HEK293 (cell line): ENCODE results near the gene EXOC2.
"Not testable (repeated sequence)": the region's sequence is repeated elsewhere in the genome, so short reads cannot be mapped to it uniquely, and the experiment has no call there.

ENCODE experiments used
- CTCF ChIA-PET: fragments of 350-600 bp; formaldehyde crosslinking; extraction: SDS; loops from one replicate; lab custom pipeline; 2021; ENCODE audit warnings: antibody characterized with exemption; lab: Yijun Ruan, JAX
- POLR2A ChIA-PET: fragments of 300-600 bp; formaldehyde crosslinking; extraction: SDS; loops from one replicate; lab custom pipeline; 2020; ENCODE audit warnings: antibody characterized with exemption, inconsistent platforms; lab: Yijun Ruan, JAX
- H3K27ac ChIP-seq: fragments of 200-500 bp; sonication (Bioruptor generic); 2 replicates; pipeline ENCODE4 v1.5.1; 2014; ENCODE audit warnings: low read depth, low read length, control low read depth, inconsistent platforms; ENCODE audit errors: extremely low read depth
- H3K36me3 ChIP-seq, 2 experiments: fragments of 200-500 bp in 1 of 2; sonication (Bioruptor generic) in 1 of 2; 1 replicate in 1 of 2; 2 replicates in 1 of 2; pipeline ENCODE4 v1.5.1; 2014 to 2017; ENCODE audit warnings: inconsistent platforms in 2 of 2, low read length in 2 of 2; ENCODE audit not compliant: control insufficient read depth in 2 of 2, insufficient read depth in 1 of 2
- H3K4me1 ChIP-seq: fragments of 200-500 bp; sonication (Bioruptor generic); 2 replicates; pipeline ENCODE4 v1.5.1; 2014; ENCODE audit warnings: mild to moderate bottlenecking, low read length, inconsistent platforms; ENCODE audit not compliant: control insufficient read depth, insufficient read depth
- H3K4me3 ChIP-seq: 2 replicates; pipeline ENCODE4 v1.5.1; 2011; ENCODE audit warnings: low read depth, mild to moderate bottlenecking, control low read depth, low read length, moderate library complexity
- H3K9me3 ChIP-seq: fragments of 200-500 bp; sonication (Bioruptor generic); 2 replicates; pipeline ENCODE4 v1.5.1; 2014; ENCODE audit warnings: low read depth, low read length, inconsistent platforms; ENCODE audit not compliant: control insufficient read depth, insufficient read depth
- IKZF3 ChIP-seq: fragments of 450-650 bp; IDR thresholded peaks from 2 replicates; pipeline ENCODE4 v1.5.0; 2018; ENCODE audit warnings: missing biosample characterization, mild to moderate bottlenecking, missing genetic modification characterization, moderate library complexity
- KLF9 ChIP-seq: fragments of 450-650 bp; formaldehyde crosslinking; IDR thresholded peaks from 2 replicates; pipeline ENCODE4 v1.5.1; 2016; ENCODE audit warnings: missing biosample characterization, missing genetic modification characterization, low read depth
- SP2 ChIP-seq: fragments of 450-650 bp; formaldehyde crosslinking; IDR thresholded peaks from 2 replicates; pipeline ENCODE4 v1.5.1; 2016; ENCODE audit warnings: missing biosample characterization, missing genetic modification characterization
- TCF7L2 ChIP-seq: IDR thresholded peaks from 2 replicates; pipeline ENCODE4 v1.6.1; 2011; ENCODE audit warnings: low read depth, mild to moderate bottlenecking, inconsistent platforms, low read length, moderate library complexity, borderline replicate concordance
- TSHZ1 ChIP-seq: fragments of 450-650 bp; formaldehyde crosslinking; IDR thresholded peaks from 2 replicates; pipeline ENCODE4 v1.5.1; 2016; ENCODE audit warnings: missing biosample characterization, missing genetic modification characterization, borderline replicate concordance
- ZBTB1 ChIP-seq: fragments of 450-650 bp; formaldehyde crosslinking; IDR thresholded peaks from 2 replicates; pipeline ENCODE4 v1.5.1; 2016; ENCODE audit warnings: missing biosample characterization, missing genetic modification characterization
- ZIC2 ChIP-seq: fragments of 450-650 bp; formaldehyde crosslinking; IDR thresholded peaks from 2 replicates; pipeline ENCODE4 v1.5.1; 2016; ENCODE audit warnings: missing biosample characterization, missing genetic modification characterization
- ZNF132 ChIP-seq: fragments of 450-650 bp; formaldehyde crosslinking; IDR thresholded peaks from 2 replicates; pipeline ENCODE4 v1.5.1; 2017; ENCODE audit warnings: missing biosample characterization, missing genetic modification characterization, borderline replicate concordance
- ZNF146 ChIP-seq: fragments of 450-650 bp; formaldehyde crosslinking; IDR thresholded peaks from 2 replicates; pipeline ENCODE4 v1.5.1; 2016; ENCODE audit warnings: missing biosample characterization, missing genetic modification characterization
- ZNF18 ChIP-seq: fragments of 450-650 bp; formaldehyde crosslinking; IDR thresholded peaks from 2 replicates; pipeline ENCODE4 v1.5.1; 2016; ENCODE audit warnings: missing biosample characterization, missing genetic modification characterization
- ZNF202 ChIP-seq: fragments of 450-650 bp; formaldehyde crosslinking; IDR thresholded peaks from 2 replicates; pipeline ENCODE4 v1.5.1; 2016; ENCODE audit warnings: missing biosample characterization, missing genetic modification characterization, borderline replicate concordance
- ZNF404 ChIP-seq: fragments of 450-650 bp; formaldehyde crosslinking; IDR thresholded peaks from 2 replicates; pipeline ENCODE4 v1.5.1; 2017; ENCODE audit warnings: missing biosample characterization, missing genetic modification characterization
- ZNF501 ChIP-seq: fragments of 450-650 bp; formaldehyde crosslinking; IDR thresholded peaks from 2 replicates; pipeline ENCODE4 v1.5.1; 2016; ENCODE audit warnings: missing biosample characterization, missing genetic modification characterization
- ZNF521 ChIP-seq: fragments of 450-650 bp; formaldehyde crosslinking; IDR thresholded peaks from 2 replicates; pipeline ENCODE4 v1.5.1; 2017; ENCODE audit warnings: missing biosample characterization, mild to moderate bottlenecking, missing genetic modification characterization
- ZNF558 ChIP-seq: fragments of 450-650 bp; formaldehyde crosslinking; IDR thresholded peaks from 2 replicates; pipeline ENCODE4 v1.5.1; 2016; ENCODE audit warnings: missing biosample characterization, missing genetic modification characterization
- ZNF580 ChIP-seq: fragments of 450-650 bp; formaldehyde crosslinking; IDR thresholded peaks from 2 replicates; pipeline ENCODE4 v1.5.1; 2016; ENCODE audit warnings: missing biosample characterization, missing genetic modification characterization
- ZNF621 ChIP-seq: fragments of 450-650 bp; formaldehyde crosslinking; IDR thresholded peaks from 2 replicates; pipeline ENCODE4 v1.5.1; 2017; ENCODE audit warnings: missing biosample characterization, missing genetic modification characterization
- ZNF626 ChIP-seq: fragments of 450-650 bp; sonication (Bioruptor Pico); formaldehyde crosslinking; IDR thresholded peaks from 2 replicates; pipeline ENCODE4 v1.5.1; 2018; ENCODE audit warnings: missing biosample characterization, missing genetic modification characterization, inconsistent platforms

EXOC2 gene

GRCh38 chr6:609905-610304 lies 83.0 kb downstream of the EXOC2 start:
- Histone ChIP-seq H3K27ac (no peak overlapping the region), H3K36me3 (peaks cover 0 to 15% of the 10 kb centered on the region in 2 experiments; a peak in 2 of 3 replicates), H3K9me3 (no peaks in the 10 kb centered on the region), H3K4me3 (no peak overlapping the region), H3K4me1 (no peaks in the 10 kb centered on the region)
- TF ChIP-seq SP2 (tag by site-specific recombination) (no peak), ZNF558 (tag by site-specific recombination) (no peak), TCF7L2 (no peak), ZNF626 (no peak), TSHZ1 (no peak), ZNF404 (tag by site-specific recombination) (no peak)
- CTCF ChIA-PET = interaction anchor here (1.2 kb wide), 1 partner anchor 16 kb away, joined by 3 read pairs; no protein-coding TSS in a partner anchor
- POLR2A ChIA-PET = no interaction called here

GRCh38 chr6:606829-607379 lies 86.0 kb downstream of the EXOC2 start:
- Histone ChIP-seq H3K4me3 (no peak overlapping the region), H3K27ac (no peak overlapping the region), H3K9me3 (no peaks in the 10 kb centered on the region), H3K36me3 (peaks cover 0 to 15% of the 10 kb centered on the region in 2 experiments; a peak in 1 of 3 replicates), H3K4me1 (no peaks in the 10 kb centered on the region)
- CTCF ChIA-PET = interaction anchor here (2.1 kb wide), 1 partner anchor 13 kb away, joined by 13 read pairs; no protein-coding TSS in a partner anchor
- POLR2A ChIA-PET = no interaction called here
- TF ChIP-seq ZBTB1 (tag by site-specific recombination) (no peak), ZNF621 (tag by site-specific recombination) (no peak), ZNF521 (tag by site-specific recombination) (no peak), ZNF18 (tag by site-specific recombination) (no peak), ZNF501 (tag by site-specific recombination) (no peak), KLF9 (tag by site-specific recombination) (no peak), ZIC2 (no peak), ZNF202 (tag by site-specific recombination) (no peak), IKZF3 (no peak), ZNF132 (tag by site-specific recombination) (no peak)

GRCh38 chr6:605895-606294 lies 87.0 kb downstream of the EXOC2 start:
- TF ChIP-seq ZNF580 (tag by site-specific recombination) (peak; percentile 65; the same call in 1 of the 2 replicates), ZNF146 (tag by site-specific recombination) (peak; percentile 99)
- H3K4me3 ChIP-seq, H3K27ac ChIP-seq, CTCF ChIA-PET, H3K9me3 ChIP-seq, H3K4me1 ChIP-seq, POLR2A ChIA-PET: not testable (repeated sequence)
- peaks cover 0 to 15% of the 10 kb centered on the region in 2 experiments; a peak in 1 of 3 replicates for H3K36me3 ChIP-seq
